Activated T-helper 9 cell treated with anti-CD3 and anti-CD28 coated beads, Interleukin-2, amount 50 U/mL, for 16 hours (primary cell): ENCODE results near the gene ABTB2.

Experiments used
- DNase-seq: peaks from one replicate; pipeline ENCODE4 v3.0.0-alpha.2; 2020; ENCODE audit warnings: low read depth

The ABTB2 gene

GRCh38 chr11:34314936-34315335, 42.9 kb downstream of the ABTB2 start:
- no peak for DNase-seq

GRCh38 chr11:34314176-34314575, 43.6 kb downstream of the ABTB2 start:
- no peak for DNase-seq

GRCh38 chr11:34313099-34313517, 44.7 kb downstream of the ABTB2 start:
- DNase-seq: no peak

- no peak for DNase-seq
Observed at GRCh38 chr11:34311126-34311525, 46.7 kb downstream of the ABTB2 start.

- DNase-seq: no peak
Observed at GRCh38 chr11:34309965-34310364, 47.8 kb downstream of the ABTB2 start.

GRCh38 chr11:34308913-34309585, 48.8 kb downstream of the ABTB2 start:
- no peak for DNase-seq

GRCh38 chr11:34308049-34308912, 49.5 kb downstream of the ABTB2 start:
- no peak for DNase-seq

- DNase-seq: no peak
Observed at GRCh38 chr11:34305780-34306179, 52.0 kb downstream of the ABTB2 start.

- DNase-seq: no peak
Observed at GRCh38 chr11:34305193-34305592, 52.6 kb downstream of the ABTB2 start.

GRCh38 chr11:34303028-34303570, 54.7 kb downstream of the ABTB2 start:
- no peak for DNase-seq

- DNase-seq: no peak
Observed at GRCh38 chr11:34302046-34302921, 55.5 kb downstream of the ABTB2 start.

GRCh38 chr11:34300926-34301295, 56.9 kb downstream of the ABTB2 start:
- DNase-seq: no peak

GRCh38 chr11:34300026-34300925, 57.5 kb downstream of the ABTB2 start:
- DNase-seq: no peak

GRCh38 chr11:34299284-34299972, 58.4 kb downstream of the ABTB2 start:
- no peak for DNase-seq

- DNase-seq: no peak
Observed at GRCh38 chr11:34298871-34299270, 58.9 kb downstream of the ABTB2 start.

GRCh38 chr11:34296412-34296811, 61.4 kb downstream of the ABTB2 start:
- no peak for DNase-seq

- DNase-seq: no peak
Observed at GRCh38 chr11:34292546-34292945, 65.3 kb downstream of the ABTB2 start.

GRCh38 chr11:34292111-34292510, 65.7 kb downstream of the ABTB2 start:
- DNase-seq: no peak

GRCh38 chr11:34290926-34291325, 66.9 kb downstream of the ABTB2 start:
- no peak for DNase-seq

- no peak for DNase-seq
Observed at GRCh38 chr11:34288492-34288891, 69.3 kb downstream of the ABTB2 start.
